PC-3 (cell line): ENCODE measurements around the gene COQ10A.

Source experiments
- CTCF ChIP-seq: fragments of 300-600 bp; sonication (generic); conservative IDR thresholded peaks from 2 replicates; pipeline ENCODE4 v1.5.1; 2017; ENCODE audit warnings: antibody characterized with exemption, low read depth, mild to moderate bottlenecking, low read length
- EZH2 ChIP-seq: fragments of 300-600 bp; sonication (generic); IDR thresholded peaks from one replicate; pipeline ENCODE4 v1.6.1; 2017; ENCODE audit warnings: antibody characterized with exemption, mild to moderate bottlenecking, low read length; ENCODE audit not compliant: unreplicated experiment

DNA sequence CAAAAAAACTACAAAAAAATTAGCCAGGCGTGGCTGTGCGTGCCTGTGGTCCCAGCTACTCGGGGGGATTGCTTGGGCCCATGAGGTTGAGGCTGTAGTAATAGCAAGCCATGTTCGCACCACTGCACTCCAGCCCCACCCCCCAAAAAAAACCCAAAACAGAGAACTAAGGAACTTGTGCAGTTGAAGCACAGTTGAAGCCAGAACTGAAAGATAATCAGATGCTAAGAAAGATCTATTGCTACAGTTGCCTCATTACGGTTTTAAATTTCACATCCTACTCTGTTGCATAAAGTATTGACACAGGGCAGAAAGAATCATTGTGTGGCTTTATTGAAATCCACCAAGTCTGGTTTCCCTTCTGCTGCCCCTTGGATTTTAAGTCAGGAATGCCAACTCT lies 29.6 kb downstream of the COQ10A start:
- TF ChIP-seq CTCF (no peak), EZH2 (no peak)
